Right ventricle myocardium inferior (tissue), 1 donor: ENCODE measurements around the gene TNFRSF8. TPM values are rescaled to one million over a fixed set of nuclear protein-coding genes. Genes with fewer than 3 reads are reported as not detected.

Experiments used
- ATAC-seq: fragments of 200-7000 bp; cut with Tn5 transposase; one replicate; pipeline ENCODE4 v1.9.1; 2020; ENCODE audit warnings: mild to moderate bottlenecking, moderate library complexity
- DNase-seq: peaks from one replicate; pipeline ENCODE4 v3.0.0; 2021; ENCODE audit errors: missing footprints
- intact Hi-C: fragments of 100-400 bp; cut with DNase I; formaldehyde crosslinking; loops from one replicate; pipeline ENCODE4 v1.11.0; 2022
- total RNA-seq: library from RNA; stranded (reverse); fragmentation: NEBNext Ultra II Directional; extraction: Animal tissue kit (Norgen Biotek cat#: 25700); gene quantifications from one replicate; pipeline ENCODE4 v1.2.1, GENCODE V29; 2021
- donor health status: DM: no; HTN: yes; CAD: no; lungs with severe emphysema.

The TNFRSF8 gene
- total RNA-seq, 1 donor from 2014 or later, result 0.92 TPM

GRCh38 chr1:12056331-12056841, 6.7 kb upstream of the TNFRSF8 start:
- intact Hi-C loops, result no loop called here
- DNase-seq (no peak), ATAC-seq (no peak)

- ATAC-seq (no peak), DNase-seq (no peak)
- intact Hi-C loops, result no loop called here
These were observed 5.7 kb upstream of the TNFRSF8 start for GRCh38 chr1:12057382-12057781.

- intact Hi-C loops, result no loop called here
- DNase-seq (no peak), ATAC-seq (no peak)
These were observed 5.0 kb upstream of the TNFRSF8 start for GRCh38 chr1:12057940-12058687.

GRCh38 chr1:12059226-12059625, 3.9 kb upstream of the TNFRSF8 start:
- DNase-seq, result no peak
- ATAC-seq, result no peak
- intact Hi-C loops, result no loop called here

- DNase-seq (no peak), ATAC-seq (no peak)
- intact Hi-C loops, result no loop called here
These were observed 3.2 kb upstream of the TNFRSF8 start for GRCh38 chr1:12059722-12060464.

- intact Hi-C loops, result no loop called here
- no peak for DNase-seq
- no peak for ATAC-seq
These were observed 2.6 kb upstream of the TNFRSF8 start for GRCh38 chr1:12060500-12060899.

- intact Hi-C loops, result no loop called here
- ATAC-seq, result no peak
- DNase-seq, result no peak
These were observed 1.2 kb downstream of the TNFRSF8 start for GRCh38 chr1:12064073-12064969.

- ATAC-seq (no peak), DNase-seq (no peak)
- intact Hi-C loops, result no loop called here
These were observed 2.8 kb downstream of the TNFRSF8 start for GRCh38 chr1:12065872-12066271.

- intact Hi-C loops, result no loop called here
- DNase-seq (no peak), ATAC-seq (no peak)
These were observed 5.1 kb downstream of the TNFRSF8 start for GRCh38 chr1:12067900-12068821.

GRCh38 chr1:12069623-12070244, 6.6 kb downstream of the TNFRSF8 start:
- intact Hi-C loops, result no loop called here
- ATAC-seq, result no peak

GRCh38 chr1:12071892-12072291, 8.8 kb downstream of the TNFRSF8 start:
- no peak for ATAC-seq
- intact Hi-C loops, result no loop called here
- no peak for DNase-seq

More at GRCh38 chr1:12069623-12070244, 6.6 kb downstream of the TNFRSF8 start:
- no peak for DNase-seq

GRCh38 chr1:12072741-12073140, 9.6 kb downstream of the TNFRSF8 start:
- intact Hi-C loops, result no loop called here
- ATAC-seq (no peak), DNase-seq (no peak)

GRCh38 chr1:12073796-12074195, 10.7 kb downstream of the TNFRSF8 start:
- DNase-seq (no peak), ATAC-seq (no peak)
- intact Hi-C loops, result no loop called here

GRCh38 chr1:12075195-12076114, 12.4 kb downstream of the TNFRSF8 start:
- no peak for DNase-seq
- no peak for ATAC-seq
- intact Hi-C loops, result no loop called here

- DNase-seq (no peak), ATAC-seq (no peak)
- intact Hi-C loops, result no loop called here
These were observed 13.4 kb downstream of the TNFRSF8 start for GRCh38 chr1:12076425-12077005.

- no peak for ATAC-seq
- no peak for DNase-seq
- intact Hi-C loops, result no loop called here
These were observed 15.5 kb downstream of the TNFRSF8 start for GRCh38 chr1:12078575-12078937.
